Fibroblast of the conjunctiva (primary cell): ENCODE results near the gene OLIG3.

Experiments
- DNase-seq: peaks from one replicate; pipeline ENCODE4 v3.0.0-alpha.2; 2010; ENCODE audit warnings: low read depth

The OLIG3 gene

DNA sequence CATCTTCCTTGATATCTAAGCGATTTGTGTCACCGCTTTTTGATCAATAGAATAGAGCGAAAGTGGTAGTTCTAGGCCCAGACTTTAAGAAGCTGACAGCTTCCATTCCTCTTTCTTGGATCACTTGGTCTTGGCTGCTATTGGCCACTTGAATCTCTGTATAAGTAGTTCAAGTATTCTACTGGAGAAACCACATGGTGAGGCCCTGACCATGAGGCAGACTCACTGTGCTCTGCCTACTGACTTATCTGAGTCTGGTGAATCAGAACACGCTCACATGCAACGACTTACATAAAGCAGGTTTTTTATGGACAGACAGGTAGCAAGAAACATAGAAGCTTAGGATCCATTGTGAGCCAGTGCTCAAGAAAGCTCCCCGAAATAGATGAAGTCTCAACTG lies 27.0 kb downstream of the OLIG3 start:
- no peak for DNase-seq

DNA sequence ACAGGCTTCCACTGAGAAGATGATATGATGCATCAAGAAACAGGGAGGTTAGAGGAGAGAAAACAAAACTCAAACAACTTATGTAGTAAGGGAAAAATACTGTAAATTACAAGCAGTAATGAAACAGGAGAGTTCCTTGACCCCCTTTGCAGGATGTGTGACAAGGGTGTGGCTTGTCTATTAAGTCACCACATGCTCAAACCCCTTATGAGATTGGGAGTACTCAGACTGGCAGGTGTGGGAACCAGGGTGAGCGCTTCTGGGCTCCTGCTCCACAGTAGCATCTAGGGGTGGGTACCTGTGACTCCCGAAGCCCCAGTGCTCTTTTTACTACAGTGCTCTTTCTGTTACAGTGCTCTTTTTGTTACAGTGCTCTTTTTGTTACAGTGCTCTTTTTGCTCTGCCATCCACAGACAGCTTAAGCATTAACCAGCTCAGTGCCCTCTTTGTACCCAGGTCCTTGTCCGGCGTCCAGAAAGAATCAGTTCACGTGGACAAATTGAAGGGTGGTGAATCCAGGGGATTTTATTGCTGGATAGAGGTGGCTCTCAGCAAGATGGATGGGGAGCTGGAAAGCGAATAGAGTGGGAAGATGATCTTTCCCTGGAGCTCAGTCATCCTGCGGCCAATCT lies 28.7 kb downstream of the OLIG3 start:
- no peak for DNase-seq

DNA sequence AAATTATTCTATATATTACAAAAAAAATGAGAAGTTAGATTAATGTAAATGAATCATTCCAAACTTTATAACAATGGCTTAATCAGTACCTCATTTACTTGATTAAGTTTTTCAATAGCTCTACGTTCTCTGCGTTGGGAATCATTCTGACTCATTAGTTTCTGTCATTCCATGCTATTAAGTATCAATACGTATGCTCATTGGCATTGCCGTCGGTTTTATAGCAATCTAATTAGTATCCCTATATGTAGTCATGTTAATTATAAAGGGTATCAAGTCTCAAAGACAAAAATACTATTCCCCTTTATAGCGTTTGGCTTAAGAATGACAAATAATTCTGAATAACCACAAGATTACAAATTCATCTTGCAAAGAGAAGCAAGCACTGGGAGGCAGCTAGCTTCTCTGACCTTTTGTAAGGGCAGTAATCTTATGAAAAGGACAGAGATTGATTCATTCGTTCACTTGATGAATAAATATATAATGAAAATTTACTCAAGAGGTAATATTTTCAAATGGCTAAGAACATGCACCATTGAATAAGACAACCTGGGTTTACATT lies 41.8 kb downstream of the OLIG3 start:
- DNase-seq: peak; percentile 5

DNA sequence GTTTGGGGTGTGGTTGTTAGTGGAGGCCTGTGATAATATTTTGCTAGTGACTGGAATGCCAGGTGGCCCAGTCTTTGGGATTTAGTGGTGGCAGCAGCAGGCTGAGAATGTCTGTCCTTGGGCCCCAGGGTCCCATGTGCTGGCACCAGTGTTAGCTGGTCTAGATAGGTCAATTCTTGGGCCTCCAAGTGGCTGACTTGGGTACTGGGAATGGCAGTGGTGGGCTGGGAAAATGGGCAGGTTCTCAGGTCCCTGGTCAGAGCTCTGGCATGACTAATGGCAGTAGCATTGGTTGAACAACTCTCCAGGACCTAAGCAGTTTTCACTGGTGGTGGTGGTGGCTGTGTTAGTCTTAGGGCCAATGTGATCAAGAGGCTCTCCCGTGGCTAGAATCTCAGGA lies 50.3 kb downstream of the OLIG3 start:
- no peak for DNase-seq
